BJ (cell line): ENCODE measurements around the gene TMEM238. TPM values are rescaled to one million over a fixed set of nuclear protein-coding genes. Genes with fewer than 3 reads are reported as not detected.

Source experiments
- CTCF ChIA-PET: fragments of 350-600 bp; formaldehyde crosslinking; extraction: SDS; loops from one replicate; lab custom pipeline; 2021; ENCODE audit warnings: antibody characterized with exemption, inconsistent platforms; lab: Yijun Ruan, JAX
- POLR2A ChIA-PET: fragments of 300-600 bp; sonication (Branson Sonifier 250); formaldehyde crosslinking; extraction: SDS; loops from one replicate; lab custom pipeline; 2021; ENCODE audit warnings: antibody characterized with exemption; lab: Charles Lee
- DNase-seq: peaks from one replicate; pipeline ENCODE4 v3.0.0-alpha.2; 2011; ENCODE audit warnings: low read depth
- H3K27me3 ChIP-seq: 2 replicates; pipeline ENCODE4 v1.6.0; 2011; ENCODE audit warnings: low read length; ENCODE audit not compliant: control insufficient read depth, insufficient read depth
- H3K36me3 ChIP-seq: 2 replicates; pipeline ENCODE4 v1.5.1; 2011; ENCODE audit warnings: low read length; ENCODE audit not compliant: control insufficient read depth, insufficient read depth
- H3K4me3 ChIP-seq: 2 replicates; pipeline ENCODE4 v1.5.1; 2011; ENCODE audit warnings: low read depth, mild to moderate bottlenecking, control low read depth, low read length
- polyA plus RNA-seq: library from polyadenylated mRNA; depleted of rRNA; stranded (reverse); fragments of >200 nt; gene quantifications from 2 replicates; pipeline ENCODE4 v1.2.3, GENCODE V29; 2011
- TF ChIP-seq, protein P1 (sequence below): IDR thresholded peaks from 2 replicates; pipeline ENCODE4 v1.5.1; 2011; ENCODE audit warnings: low read depth, mild to moderate bottlenecking, control low read depth, inconsistent platforms, low read length, moderate library complexity; ENCODE audit not compliant: insufficient read depth

The TMEM238 gene
- polyA plus RNA-seq, 1 experiment = 0.10 TPM

DNA sequence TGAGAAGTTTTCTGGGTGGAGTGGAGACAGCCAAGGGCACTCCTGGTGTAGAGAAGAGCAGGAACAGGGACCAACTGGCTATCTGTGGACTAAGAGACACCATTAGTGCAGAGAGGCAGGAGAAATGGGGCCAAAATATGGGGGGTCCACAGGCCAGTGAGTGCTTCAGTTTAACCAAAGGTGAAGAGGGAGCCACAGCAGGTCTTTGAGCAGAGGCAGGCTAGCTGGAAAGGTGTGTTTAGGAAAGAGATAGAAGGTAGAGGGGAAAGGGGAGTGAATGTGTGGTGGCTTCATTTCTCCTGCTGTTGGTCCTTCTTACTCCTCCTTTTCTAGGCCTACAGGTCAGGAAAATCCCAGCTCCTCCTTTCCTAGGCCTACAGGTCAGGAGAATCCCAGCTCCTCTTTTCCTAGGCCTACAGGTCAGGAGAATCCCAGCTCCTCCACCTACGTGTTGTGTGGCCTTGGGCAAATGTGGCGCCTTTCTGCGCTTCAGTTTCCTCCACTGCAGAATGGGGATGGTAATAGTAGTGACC, 1.5 kb downstream of the TMEM238 start:
- no peaks in the 10 kb centered on the region for H3K27me3 ChIP-seq
- no peak for DNase-seq
- no peak overlapping the region for H3K4me3 ChIP-seq
- TF ChIP-seq, protein P1, sequence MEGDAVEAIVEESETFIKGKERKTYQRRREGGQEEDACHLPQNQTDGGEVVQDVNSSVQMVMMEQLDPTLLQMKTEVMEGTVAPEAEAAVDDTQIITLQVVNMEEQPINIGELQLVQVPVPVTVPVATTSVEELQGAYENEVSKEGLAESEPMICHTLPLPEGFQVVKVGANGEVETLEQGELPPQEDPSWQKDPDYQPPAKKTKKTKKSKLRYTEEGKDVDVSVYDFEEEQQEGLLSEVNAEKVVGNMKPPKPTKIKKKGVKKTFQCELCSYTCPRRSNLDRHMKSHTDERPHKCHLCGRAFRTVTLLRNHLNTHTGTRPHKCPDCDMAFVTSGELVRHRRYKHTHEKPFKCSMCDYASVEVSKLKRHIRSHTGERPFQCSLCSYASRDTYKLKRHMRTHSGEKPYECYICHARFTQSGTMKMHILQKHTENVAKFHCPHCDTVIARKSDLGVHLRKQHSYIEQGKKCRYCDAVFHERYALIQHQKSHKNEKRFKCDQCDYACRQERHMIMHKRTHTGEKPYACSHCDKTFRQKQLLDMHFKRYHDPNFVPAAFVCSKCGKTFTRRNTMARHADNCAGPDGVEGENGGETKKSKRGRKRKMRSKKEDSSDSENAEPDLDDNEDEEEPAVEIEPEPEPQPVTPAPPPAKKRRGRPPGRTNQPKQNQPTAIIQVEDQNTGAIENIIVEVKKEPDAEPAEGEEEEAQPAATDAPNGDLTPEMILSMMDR = no peak
- H3K36me3 ChIP-seq = peaks cover 11% of the 10 kb centered on the region
- ChIA-PET POLR2A (no interaction called here), CTCF (interaction anchor here (1.0 to 3.2 kb wide), 6 partner anchors 10 to 242 kb away, joined by 3 to 35 read pairs (median 6); no protein-coding TSS in a partner anchor)

DNA sequence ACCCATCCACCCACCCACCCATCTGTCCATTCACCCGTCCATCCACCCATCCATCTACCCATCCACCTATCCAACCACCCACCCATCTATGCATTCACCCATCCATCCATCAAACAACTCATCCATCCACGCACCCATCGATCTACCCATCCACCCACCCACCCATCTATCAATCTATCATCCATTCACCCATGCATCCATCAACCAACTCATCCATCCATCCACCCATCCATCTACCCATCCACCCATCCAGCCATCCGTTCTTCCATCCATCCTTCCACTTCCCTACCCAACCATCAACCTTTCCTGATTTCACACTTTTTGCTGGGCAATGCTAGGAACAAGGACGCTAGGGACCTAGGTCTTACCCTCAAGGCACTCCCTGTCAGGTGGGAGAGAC, 2.1 kb downstream of the TMEM238 start:
- CTCF ChIA-PET = interaction anchor here (3.2 kb wide), 1 partner anchor 80 kb away, joined by 35 read pairs; no protein-coding TSS in a partner anchor
- TF ChIP-seq, protein P1 = no peak
- POLR2A ChIA-PET = no interaction called here
- Histone ChIP-seq H3K36me3 (peaks cover 6% of the 10 kb centered on the region), H3K27me3 (no peaks in the 10 kb centered on the region), H3K4me3 (no peak overlapping the region)
- no peak for DNase-seq

DNA sequence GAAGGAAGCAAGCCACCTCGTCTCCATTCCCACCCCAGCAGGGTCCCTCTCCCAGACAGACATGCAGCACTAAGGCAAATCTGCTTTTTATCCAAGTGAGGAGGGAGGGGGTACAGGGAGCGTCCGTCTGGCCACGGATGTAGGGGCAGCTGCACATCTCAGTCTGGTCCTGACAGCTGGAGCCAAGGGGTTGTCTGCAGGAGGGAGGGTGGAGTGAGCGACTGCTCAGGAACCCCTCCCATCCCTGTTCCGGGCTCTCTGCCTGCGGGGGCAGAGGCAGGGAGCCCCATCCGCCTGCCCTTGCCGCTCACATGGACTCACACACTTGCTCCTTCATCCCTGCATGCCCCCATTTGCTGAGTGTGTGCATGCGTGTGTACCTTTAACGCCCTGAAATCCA, 4.9 kb downstream of the TMEM238 start:
- TF ChIP-seq, protein P1 = no peak
- POLR2A ChIA-PET = no interaction called here
- Histone ChIP-seq H3K36me3 (no peaks in the 10 kb centered on the region), H3K27me3 (no peaks in the 10 kb centered on the region), H3K4me3 (no peak overlapping the region)
- DNase-seq = no peak
- CTCF ChIA-PET = no interaction called here

DNA sequence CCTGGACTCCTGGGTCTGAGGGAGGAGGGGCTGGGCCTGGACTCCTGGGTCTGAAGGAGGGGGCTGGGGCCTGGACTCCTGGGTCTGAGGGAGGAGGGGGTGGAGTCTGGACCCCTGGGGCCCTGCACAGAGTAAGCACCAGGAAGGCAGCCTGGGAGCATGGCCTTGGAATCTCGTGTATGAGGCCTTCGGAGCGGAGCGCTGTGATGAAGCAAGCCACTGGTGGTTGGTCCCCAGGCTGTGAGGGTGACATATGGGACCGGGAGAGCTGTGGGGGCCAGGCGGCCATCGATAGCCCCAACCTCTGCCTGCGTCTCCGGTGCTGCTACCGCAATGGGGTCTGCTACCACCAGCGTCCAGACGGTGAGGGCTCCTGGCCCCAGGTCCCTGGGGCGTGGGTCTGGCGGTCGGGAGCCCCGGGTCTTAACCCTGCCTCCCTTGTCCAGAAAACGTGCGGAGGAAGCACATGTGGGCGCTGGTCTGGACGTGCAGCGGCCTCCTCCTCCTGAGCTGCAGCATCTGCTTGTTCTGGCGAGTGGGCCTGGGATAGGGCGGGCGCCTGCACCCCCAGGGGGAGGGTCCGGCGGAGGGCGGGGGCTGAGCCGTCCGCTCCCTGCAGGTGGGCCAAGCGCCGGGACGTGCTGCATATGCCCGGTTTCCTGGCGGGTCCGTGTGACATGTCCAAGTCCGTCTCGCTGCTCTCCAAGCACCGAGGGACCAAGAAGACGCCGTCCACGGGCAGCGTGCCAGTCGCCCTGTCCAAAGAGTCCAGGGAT, 6.5 kb downstream of the TMEM238 start:
- POLR2A ChIA-PET = no interaction called here

More for the DNA sequence above, 6.5 kb downstream of the TMEM238 start:
- TF ChIP-seq, protein P1 = no peak
- no peaks in the 10 kb centered on the region; the same call in 1 of the 2 replicates for H3K36me3 ChIP-seq
- H3K27me3 ChIP-seq = no peaks in the 10 kb centered on the region
- no peak for DNase-seq
- H3K4me3 ChIP-seq = no peak overlapping the region
- CTCF ChIA-PET = interaction anchor here (1.2 kb wide), 1 partner anchor 76 kb away, joined by 3 read pairs; no protein-coding TSS in a partner anchor
